MG63 (cell line): ENCODE measurements around the gene IREB2. TPM values are rescaled to one million over a fixed set of nuclear protein-coding genes. Genes with fewer than 3 reads are reported as not detected.

Source experiments
- DNase-seq: peaks from one replicate; pipeline ENCODE4 v3.0.0-alpha.2; 2020
- H3K27me3 ChIP-seq: fragments of 250-450 bp; sonication (Bioruptor Pico); 2 replicates; pipeline ENCODE4 v1.5.1; 2020; ENCODE audit warnings: mild to moderate bottlenecking, moderate library complexity
- H3K36me3 ChIP-seq: fragments of 250-450 bp; sonication (Bioruptor Pico); 2 replicates; pipeline ENCODE4 v1.5.1; 2020; ENCODE audit warnings: mild to moderate bottlenecking, moderate library complexity
- H3K4me3 ChIP-seq: fragments of 250-450 bp; sonication (Bioruptor Pico); 2 replicates; pipeline ENCODE4 v1.5.1; 2020; ENCODE audit warnings: mild to moderate bottlenecking, moderate library complexity
- H3K9me3 ChIP-seq: fragments of 250-450 bp; sonication (Bioruptor Pico); 2 replicates; pipeline ENCODE4 v1.5.1; 2020; ENCODE audit warnings: mild to moderate bottlenecking, moderate library complexity
- total RNA-seq: library from RNA; depleted of rRNA; stranded (reverse); fragments of >200 nt; shearing (Covaris generic); gene quantifications from 2 replicates; pipeline ENCODE4 v1.2.3, GENCODE V29; 2014; ENCODE audit warnings: low replicate concordance; rRNA removed

The IREB2 gene, protein sequence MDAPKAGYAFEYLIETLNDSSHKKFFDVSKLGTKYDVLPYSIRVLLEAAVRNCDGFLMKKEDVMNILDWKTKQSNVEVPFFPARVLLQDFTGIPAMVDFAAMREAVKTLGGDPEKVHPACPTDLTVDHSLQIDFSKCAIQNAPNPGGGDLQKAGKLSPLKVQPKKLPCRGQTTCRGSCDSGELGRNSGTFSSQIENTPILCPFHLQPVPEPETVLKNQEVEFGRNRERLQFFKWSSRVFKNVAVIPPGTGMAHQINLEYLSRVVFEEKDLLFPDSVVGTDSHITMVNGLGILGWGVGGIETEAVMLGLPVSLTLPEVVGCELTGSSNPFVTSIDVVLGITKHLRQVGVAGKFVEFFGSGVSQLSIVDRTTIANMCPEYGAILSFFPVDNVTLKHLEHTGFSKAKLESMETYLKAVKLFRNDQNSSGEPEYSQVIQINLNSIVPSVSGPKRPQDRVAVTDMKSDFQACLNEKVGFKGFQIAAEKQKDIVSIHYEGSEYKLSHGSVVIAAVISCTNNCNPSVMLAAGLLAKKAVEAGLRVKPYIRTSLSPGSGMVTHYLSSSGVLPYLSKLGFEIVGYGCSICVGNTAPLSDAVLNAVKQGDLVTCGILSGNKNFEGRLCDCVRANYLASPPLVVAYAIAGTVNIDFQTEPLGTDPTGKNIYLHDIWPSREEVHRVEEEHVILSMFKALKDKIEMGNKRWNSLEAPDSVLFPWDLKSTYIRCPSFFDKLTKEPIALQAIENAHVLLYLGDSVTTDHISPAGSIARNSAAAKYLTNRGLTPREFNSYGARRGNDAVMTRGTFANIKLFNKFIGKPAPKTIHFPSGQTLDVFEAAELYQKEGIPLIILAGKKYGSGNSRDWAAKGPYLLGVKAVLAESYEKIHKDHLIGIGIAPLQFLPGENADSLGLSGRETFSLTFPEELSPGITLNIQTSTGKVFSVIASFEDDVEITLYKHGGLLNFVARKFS
- 13.2 and 15.1 TPM in 2 replicates for total RNA-seq

- Histone ChIP-seq H3K4me3 (peak within 1 kb of the TSS; percentile 93), H3K9me3 (no peaks in the 10 kb centered on the region), H3K36me3 (peaks cover 39% of the 10 kb centered on the region), H3K27me3 (0 out of 2 replicates have a peak, but pooled peaks cover 2% of the 10 kb centered on the region)
- peak; percentile 96 for DNase-seq
Observed at GRCh38 chr15:78437762-78438618, at the start of gene IREB2. TSS of gene IREB2 (plus strand) at chr15:78438216. CDS start at chr15:78438338, 122 bp downstream.

DNA sequence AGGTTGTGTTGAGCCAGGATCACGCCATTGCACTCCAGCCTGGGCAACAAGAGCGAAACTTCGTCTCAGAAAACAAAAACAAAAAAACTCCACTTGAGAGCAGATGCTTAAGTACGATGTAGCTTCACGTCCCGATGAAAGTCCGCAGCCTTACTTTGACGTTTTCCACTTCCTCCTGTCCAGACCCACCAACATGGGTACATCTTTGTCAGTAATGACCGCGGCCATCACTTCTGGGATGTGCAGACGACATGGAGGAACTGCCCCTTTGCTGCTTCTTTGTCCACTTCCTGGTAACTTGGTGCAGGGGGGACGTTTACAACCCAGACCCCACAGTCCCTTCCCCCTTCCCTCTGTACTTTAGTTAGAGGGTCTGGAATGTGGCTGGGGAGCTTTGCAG, 49.2 kb upstream of the IREB2 start:
- Histone ChIP-seq H3K4me3 (no peak overlapping the region), H3K36me3 (no peaks in the 10 kb centered on the region), H3K27me3 (peaks cover 13% of the 10 kb centered on the region), H3K9me3 (no peaks in the 10 kb centered on the region)
- DNase-seq = no peak

GRCh38 chr15:78389322-78389721, 48.7 kb upstream of the IREB2 start:
- H3K36me3 ChIP-seq = no peaks in the 10 kb centered on the region
- H3K27me3 ChIP-seq = peaks cover 10% of the 10 kb centered on the region
- H3K9me3 ChIP-seq = no peaks in the 10 kb centered on the region
- DNase-seq = no peak
- H3K4me3 ChIP-seq = no peak overlapping the region

- peaks cover 10% of the 10 kb centered on the region for H3K27me3 ChIP-seq
- no peak overlapping the region for H3K4me3 ChIP-seq
- no peaks in the 10 kb centered on the region for H3K9me3 ChIP-seq
- DNase-seq = no peak
- H3K36me3 ChIP-seq = no peaks in the 10 kb centered on the region
Observed at GRCh38 chr15:78389738-78390137, 48.3 kb upstream of the IREB2 start.

DNA sequence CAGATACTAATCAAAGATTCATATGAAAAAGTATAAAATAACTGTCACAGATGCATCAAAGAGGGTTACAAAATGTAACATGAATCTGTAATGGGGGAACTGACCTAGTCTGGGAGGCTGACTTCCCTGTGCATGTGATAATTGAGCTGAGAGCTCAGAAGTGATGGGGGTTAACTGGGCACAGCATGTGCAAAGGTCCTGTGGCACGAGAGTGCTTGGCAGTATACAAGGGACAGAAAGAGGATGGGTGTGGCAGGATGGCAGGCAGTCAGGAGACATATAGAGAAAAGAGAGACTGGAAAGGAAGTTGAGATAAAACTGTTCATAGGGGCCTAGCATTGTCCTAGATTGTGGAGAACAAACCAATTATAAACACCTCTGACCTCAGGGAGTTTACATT, 47.8 kb upstream of the IREB2 start:
- Histone ChIP-seq H3K4me3 (no peak overlapping the region), H3K36me3 (no peaks in the 10 kb centered on the region), H3K27me3 (peaks cover 10% of the 10 kb centered on the region), H3K9me3 (no peaks in the 10 kb centered on the region)
- DNase-seq = no peak

- peaks cover 10% of the 10 kb centered on the region for H3K27me3 ChIP-seq
- no peaks in the 10 kb centered on the region for H3K36me3 ChIP-seq
- DNase-seq = no peak
- H3K4me3 ChIP-seq = no peak overlapping the region
- H3K9me3 ChIP-seq = no peaks in the 10 kb centered on the region
Observed at GRCh38 chr15:78390826-78391225, 47.2 kb upstream of the IREB2 start.

DNA sequence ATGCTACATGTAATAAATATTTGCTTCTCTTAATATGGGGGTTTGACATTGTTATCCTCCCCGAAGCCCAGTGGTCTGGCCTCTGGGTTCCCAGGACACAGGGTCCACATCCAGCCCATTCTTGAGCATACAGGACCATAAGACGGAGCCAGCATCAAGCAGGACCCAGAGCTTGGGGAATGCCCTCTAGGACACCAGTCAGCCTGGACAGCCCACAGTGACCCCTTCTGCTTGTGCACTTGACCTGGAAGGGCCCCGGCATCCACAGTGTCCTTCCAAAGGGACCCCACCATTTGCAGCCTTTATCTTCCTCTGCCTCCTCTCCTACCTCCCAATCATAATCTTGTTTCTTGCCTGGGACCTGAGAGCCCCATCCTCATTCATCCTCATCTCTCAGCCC, 46.2 kb upstream of the IREB2 start:
- DNase-seq = no peak
- no peaks in the 10 kb centered on the region for H3K36me3 ChIP-seq
- peaks cover 6% of the 10 kb centered on the region; the same call in 1 of the 2 replicates for H3K27me3 ChIP-seq
- no peak overlapping the region for H3K4me3 ChIP-seq
- no peaks in the 10 kb centered on the region for H3K9me3 ChIP-seq

- no peaks in the 10 kb centered on the region for H3K9me3 ChIP-seq
- no peak for DNase-seq
- no peaks in the 10 kb centered on the region for H3K36me3 ChIP-seq
- H3K27me3 ChIP-seq = peaks cover 3% of the 10 kb centered on the region; the same call in 1 of the 2 replicates
- no peak overlapping the region for H3K4me3 ChIP-seq
Observed at GRCh38 chr15:78392430-78392829, 45.6 kb upstream of the IREB2 start.

- H3K9me3 ChIP-seq = no peaks in the 10 kb centered on the region
- peaks cover 3% of the 10 kb centered on the region; the same call in 1 of the 2 replicates for H3K27me3 ChIP-seq
- H3K36me3 ChIP-seq = no peaks in the 10 kb centered on the region
- DNase-seq = no peak
- no peak overlapping the region for H3K4me3 ChIP-seq
Observed at GRCh38 chr15:78393137-78393536, 44.9 kb upstream of the IREB2 start.

DNA sequence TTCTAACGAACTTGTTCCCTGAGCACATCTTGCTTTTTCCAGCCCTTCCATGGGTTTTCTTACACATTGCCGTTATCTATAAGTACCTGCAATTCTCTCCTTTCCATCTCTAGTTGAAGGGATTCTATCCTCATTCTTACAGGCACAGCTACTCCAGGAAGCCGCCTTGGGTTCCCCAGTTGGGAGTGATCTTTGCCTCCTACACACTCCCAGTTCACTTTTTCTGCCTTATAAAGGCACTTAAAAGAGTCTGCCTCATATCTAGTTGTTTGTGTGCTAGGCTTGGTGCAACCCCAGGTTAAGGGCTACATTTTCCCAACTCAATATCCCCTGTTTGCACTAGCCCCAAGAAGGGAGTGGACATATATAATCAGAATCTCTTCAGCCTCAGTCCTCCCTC, 44.0 kb upstream of the IREB2 start:
- H3K36me3 ChIP-seq = no peaks in the 10 kb centered on the region
- H3K9me3 ChIP-seq = no peaks in the 10 kb centered on the region
- no peak for DNase-seq
- H3K27me3 ChIP-seq = peaks cover 3% of the 10 kb centered on the region; the same call in 1 of the 2 replicates
- no peak overlapping the region for H3K4me3 ChIP-seq

DNA sequence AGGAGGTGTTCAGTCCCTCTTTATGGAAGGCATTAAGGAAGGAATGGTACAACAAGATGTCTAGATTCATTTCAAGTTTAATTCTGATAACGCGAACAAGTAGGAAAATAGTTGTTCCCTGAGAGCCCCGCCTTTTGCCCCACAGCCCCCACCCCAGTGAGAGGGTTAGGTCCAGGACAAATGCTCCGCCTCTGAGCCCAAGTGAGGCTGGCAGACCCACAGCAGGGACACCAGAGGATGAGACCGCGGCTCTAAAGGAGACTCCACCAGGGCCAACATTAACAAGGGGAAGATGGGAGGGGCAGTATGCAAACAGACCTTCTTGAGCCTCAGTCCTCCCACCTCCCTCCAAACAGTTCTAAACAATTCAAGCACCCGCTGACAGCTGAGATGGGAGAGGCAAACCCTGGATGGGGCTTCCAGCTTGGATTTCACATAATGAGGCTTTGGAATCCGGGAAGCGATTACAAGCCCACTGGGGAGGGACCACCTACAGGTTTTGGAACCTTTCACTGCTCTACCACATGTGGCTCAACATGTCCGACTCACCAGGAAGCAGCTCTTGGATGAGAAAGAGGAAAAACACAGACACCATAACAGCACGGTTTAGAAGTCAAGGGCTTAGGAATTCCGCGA, 42.9 kb upstream of the IREB2 start:
- no peak overlapping the region for H3K4me3 ChIP-seq
- H3K27me3 ChIP-seq = no peaks in the 10 kb centered on the region

GRCh38 chr15:78396186-78396814, 41.7 kb upstream of the IREB2 start:
- Histone ChIP-seq H3K4me3 (no peak overlapping the region), H3K9me3 (no peaks in the 10 kb centered on the region), H3K27me3 (no peaks in the 10 kb centered on the region), H3K36me3 (no peaks in the 10 kb centered on the region)
- DNase-seq = no peak

More for the DNA sequence above, 42.9 kb upstream of the IREB2 start:
- H3K9me3 ChIP-seq = no peaks in the 10 kb centered on the region
- DNase-seq = no peak
- no peaks in the 10 kb centered on the region for H3K36me3 ChIP-seq

- no peaks in the 10 kb centered on the region for H3K9me3 ChIP-seq
- no peaks in the 10 kb centered on the region for H3K27me3 ChIP-seq
- no peaks in the 10 kb centered on the region for H3K36me3 ChIP-seq
- DNase-seq = peak; percentile 62
- H3K4me3 ChIP-seq = no peak overlapping the region
Observed at GRCh38 chr15:78396976-78397375, 41.0 kb upstream of the IREB2 start.

- no peak for DNase-seq
- Histone ChIP-seq H3K4me3 (no peak overlapping the region), H3K27me3 (no peaks in the 10 kb centered on the region), H3K36me3 (no peaks in the 10 kb centered on the region), H3K9me3 (no peaks in the 10 kb centered on the region)
Observed at GRCh38 chr15:78397382-78397781, 40.6 kb upstream of the IREB2 start.

- H3K36me3 ChIP-seq = no peaks in the 10 kb centered on the region
- no peak for DNase-seq
- H3K9me3 ChIP-seq = no peaks in the 10 kb centered on the region
- no peak overlapping the region for H3K4me3 ChIP-seq
- no peaks in the 10 kb centered on the region for H3K27me3 ChIP-seq
Observed at GRCh38 chr15:78398076-78398825, 39.8 kb upstream of the IREB2 start.
